Stomach (tissue), 9 donors: ENCODE measurements around the gene PPIF. TPM values are rescaled to one million over a fixed set of nuclear protein-coding genes. Genes with fewer than 3 reads are reported as not detected.

Experiments used
- DNase-seq, 2 donors: peaks; one replicate each; pipeline versions ENCODE4 v3.0.0 to v3.0.0-alpha.2; 2013 to 2019
- H3K27ac ChIP-seq, 5 donors: fragments of 200-600 bp in 4 of 5; sonication (generic) in 4 of 5; one replicate each; pipeline ENCODE4 v1.5.1; 2013 to 2019; ENCODE audit warnings: mild to moderate bottlenecking in 1 of 5, moderate library complexity in 1 of 5
- H3K27me3 ChIP-seq, 3 donors: fragments of 200-600 bp; sonication (generic); one replicate each; pipeline ENCODE4 v1.5.1; 2017 to 2019; ENCODE audit warnings: mixed run types in 1 of 3
- H3K36me3 ChIP-seq, 4 donors: fragments of 200-600 bp; sonication (generic); 1 replicate in 3 of 4; 2 replicates in 1 of 4; pipeline ENCODE4 v1.5.1; 2016 to 2019
- H3K4me1 ChIP-seq, 4 donors: fragments of 200-600 bp; sonication (generic); one replicate each; pipeline ENCODE4 v1.5.1; 2016 to 2019
- H3K4me3 ChIP-seq, 4 donors: fragments of 200-600 bp; sonication (generic) in 3 of 4; one replicate each; pipeline ENCODE4 v1.5.1; 2016 to 2019; ENCODE audit warnings: mild to moderate bottlenecking in 1 of 4
- H3K9me3 ChIP-seq, 4 donors: fragments of 200-600 bp; sonication (generic); one replicate each; pipeline ENCODE4 v1.5.1; 2016 to 2019
- CTCF ChIP-seq, 7 experiments: fragments of 450-650 bp in 4 of 7; fragments of 200-600 bp in 3 of 7; sonication (generic) in 3 of 7; IDR thresholded peaks; one replicate each; pipeline ENCODE4 v1.5.1; 2016 to 2019; ENCODE audit warnings: antibody characterized with exemption in 7 of 7, control low read depth in 2 of 7, mild to moderate bottlenecking in 1 of 7
- EP300 ChIP-seq: sonication (generic); formaldehyde crosslinking; IDR thresholded peaks from one replicate; pipeline ENCODE4 v1.6.1; 2017; ENCODE audit warnings: antibody characterized with exemption
- POLR2A ChIP-seq, 4 donors: fragments of 450-650 bp; IDR thresholded peaks; one replicate each; pipeline ENCODE4 v1.6.1; 2016; ENCODE audit warnings: antibody characterized with exemption in 4 of 4, control low read depth in 2 of 4, mild to moderate bottlenecking in 1 of 4, moderate library complexity in 1 of 4
- POLR2AphosphoS5 ChIP-seq, 3 donors: sonication (generic); formaldehyde crosslinking; IDR thresholded peaks; one replicate each; pipeline ENCODE4 v1.6.1; 2016; ENCODE audit warnings: antibody characterized with exemption in 3 of 3
- WGBS, 5 donors: extraction: QIAGEN DNeasy Blood & Tissue Kit in 3 of 5; methylation state at CpG; one replicate each; pipeline versions ENCODE4 v1.1.5 to v1.1.7; 2013 to 2018; 5-methylcytosine and 5-hydroxymethylcytosine counted together
- intact Hi-C: fragments of 100-400 bp; cut with DNase I; formaldehyde crosslinking; loops from one replicate; pipeline ENCODE4 v1.15.1; 2023; ENCODE audit warnings: low total_unique reads
- polyA plus RNA-seq, 3 donors: library from polyadenylated mRNA; stranded (reverse); fragments of 200-250 nt; gene quantifications; one replicate each; pipeline ENCODE4 v1.2.3, GENCODE V29; 2013
- total RNA-seq, 5 donors: library from RNA; depleted of rRNA; stranded (reverse); fragments of >200 nt; gene quantifications; one replicate each; pipeline versions ENCODE4 v1.1.0 to v1.2.3, GENCODE V29; 2014 to 2016
- donor health status: healthy with polysubstance abuse.
- donor health status: Bipolar disorder and iron deficiency.
- donor health status: healthy.

The PPIF gene
- total and polyA plus RNA-seq, 8 donors: 6.4 to 177 (median 50.8) TPM

- Histone ChIP-seq H3K9me3 (no peaks in the 10 kb centered on the region), H3K27me3 (no peaks in the 10 kb centered on the region), H3K4me3 (no peak overlapping the region), H3K27ac (no peak overlapping the region), H3K36me3 (peaks cover 55 to 84% (median 72%) of the 10 kb centered on the region in 4 donors), H3K4me1 (peaks cover 10 to 52% (median 17%) of the 10 kb centered on the region in 4 donors)
- no peak for DNase-seq
- intact Hi-C loops: no loop called here
- TF ChIP-seq EP300 (no peak), POLR2A (IDR thresholded peaks at IDR 0.05) (no peak), POLR2AphosphoS5 (IDR thresholded peaks at IDR 0.05) (no peak), CTCF (IDR thresholded peaks at IDR 0.05) (no peak)
- 39 to 63% (median 52%) methylated on average over 3 of the region's 3 CpGs for WGBS, 5 donors
These were observed 6.9 kb downstream of the PPIF start for GRCh38 chr10:79354141-79354540.

GRCh38 chr10:79354615-79355014 lies 7.3 kb downstream of the PPIF start:
- Histone ChIP-seq H3K4me1 (peaks cover 6 to 47% (median 14%) of the 10 kb centered on the region in 4 donors), H3K36me3 (peaks cover 52 to 80% (median 67%) of the 10 kb centered on the region in 4 donors), H3K27me3 (no peaks in the 10 kb centered on the region), H3K9me3 (no peaks in the 10 kb centered on the region), H3K27ac (no peak overlapping the region), H3K4me3 (no peak overlapping the region)
- no peak for DNase-seq
- intact Hi-C loops: no loop called here
- 89 to 94% (median 90%) methylated on average over 6 of the region's 6 CpGs for WGBS, 5 donors
- TF ChIP-seq CTCF (IDR thresholded peaks at IDR 0.05) (no peak), POLR2A (IDR thresholded peaks at IDR 0.05) (no peak), EP300 (no peak), POLR2AphosphoS5 (IDR thresholded peaks at IDR 0.05) (no peak)

DNA sequence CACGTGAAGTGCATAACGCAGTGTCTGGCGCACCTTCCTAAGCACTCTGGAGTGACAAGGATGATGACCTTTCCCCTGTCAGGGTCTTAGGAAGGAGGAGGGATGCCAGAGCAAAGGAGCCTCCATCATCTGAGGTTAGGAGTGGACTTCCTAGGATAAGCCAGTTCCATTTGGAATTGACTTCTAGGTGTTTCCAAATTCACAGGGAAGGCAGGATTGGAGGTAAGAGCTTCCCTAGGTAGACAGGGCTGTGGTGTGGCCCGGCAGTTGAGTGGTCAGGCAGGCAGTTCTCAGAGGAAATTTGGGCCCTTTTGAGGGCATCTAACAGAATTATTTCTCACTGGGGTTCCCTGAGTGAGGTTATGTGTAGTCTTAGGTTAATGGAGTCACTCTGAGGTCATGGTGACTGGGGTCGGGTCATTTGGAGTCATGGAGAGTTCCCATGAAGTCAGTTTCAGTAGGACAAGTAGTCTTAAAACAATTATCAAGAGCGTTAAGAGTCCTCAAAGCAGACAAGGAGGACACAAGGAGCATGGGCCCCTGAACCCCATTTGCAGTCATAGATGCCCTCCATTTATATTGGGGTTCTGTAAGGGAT lies 8.2 kb downstream of the PPIF start:
- no peak for TF ChIP-seq CTCF (IDR thresholded peaks at IDR 0.05)
- no peak for TF ChIP-seq EP300
- TF ChIP-seq POLR2A (IDR thresholded peaks at IDR 0.05): no peak
- TF ChIP-seq POLR2AphosphoS5 (IDR thresholded peaks at IDR 0.05): no peak
- Histone ChIP-seq H3K9me3 (no peaks in the 10 kb centered on the region), H3K4me3 (no peak overlapping the region), H3K36me3 (peaks cover 43 to 71% (median 58%) of the 10 kb centered on the region in 4 donors), H3K27ac (peak overlapping the region in 1 of 5 donors; percentile 14), H3K27me3 (no peaks in the 10 kb centered on the region), H3K4me1 (peaks cover 4 to 38% (median 9%) of the 10 kb centered on the region in 4 donors)
- WGBS, 5 donors: 79 to 89% (median 88%) methylated on average over 6 of the region's 6 CpGs
- intact Hi-C loops: no loop called here
- no peak for DNase-seq

- peaks cover 37 to 65% (median 52%) of the 10 kb centered on the region in 4 donors for H3K36me3 ChIP-seq
- no peak overlapping the region for H3K4me3 ChIP-seq
- no peaks in the 10 kb centered on the region for H3K9me3 ChIP-seq
- no peaks in the 10 kb centered on the region for H3K27me3 ChIP-seq
- 77 to 89% (median 82%) methylated on average over 5 of the region's 5 CpGs for WGBS, 5 donors
- H3K27ac ChIP-seq: peak overlapping the region in 2 of 5 donors; percentile 14 to 28
- DNase-seq: no peak
- TF ChIP-seq CTCF (IDR thresholded peaks at IDR 0.05) (no peak), POLR2AphosphoS5 (IDR thresholded peaks at IDR 0.05) (no peak), POLR2A (IDR thresholded peaks at IDR 0.05) (no peak), EP300 (no peak)
- peaks cover 4 to 36% (median 6%) of the 10 kb centered on the region in 4 donors for H3K4me1 ChIP-seq
- intact Hi-C loops: no loop called here
These were observed 8.8 kb downstream of the PPIF start for GRCh38 chr10:79356104-79356503.
